Right lung (tissue), 10 donors: ENCODE data around the gene SECISBP2. TPM values are rescaled to one million over a fixed set of nuclear protein-coding genes. Genes with fewer than 3 reads are reported as not detected.
"Not testable (repeated sequence)": the region's sequence is repeated elsewhere in the genome, so short reads cannot be mapped to it uniquely, and the experiment has no call there.

ENCODE experiments used
- DNase-seq, 2 donors: peaks; one replicate each; pipeline ENCODE4 v3.0.0-alpha.2; 2013
- long read RNA-seq, 8 donors: transcript quantifications; one replicate each; lab custom pipeline, GENCODE V29; 2026
- polyA plus RNA-seq, 5 donors: library from polyadenylated mRNA; unstranded; fragments of 120-200 nt; gene quantifications; one replicate each; pipeline versions ENCODE4 v1.2.1 to v1.2.3, GENCODE V29; 2013; ENCODE audit warnings: inconsistent platforms in 1 of 5, low replicate concordance in 1 of 5; ENCODE audit not compliant: insufficient read length in 5 of 5, insufficient read depth in 1 of 5

SECISBP2 gene, protein sequence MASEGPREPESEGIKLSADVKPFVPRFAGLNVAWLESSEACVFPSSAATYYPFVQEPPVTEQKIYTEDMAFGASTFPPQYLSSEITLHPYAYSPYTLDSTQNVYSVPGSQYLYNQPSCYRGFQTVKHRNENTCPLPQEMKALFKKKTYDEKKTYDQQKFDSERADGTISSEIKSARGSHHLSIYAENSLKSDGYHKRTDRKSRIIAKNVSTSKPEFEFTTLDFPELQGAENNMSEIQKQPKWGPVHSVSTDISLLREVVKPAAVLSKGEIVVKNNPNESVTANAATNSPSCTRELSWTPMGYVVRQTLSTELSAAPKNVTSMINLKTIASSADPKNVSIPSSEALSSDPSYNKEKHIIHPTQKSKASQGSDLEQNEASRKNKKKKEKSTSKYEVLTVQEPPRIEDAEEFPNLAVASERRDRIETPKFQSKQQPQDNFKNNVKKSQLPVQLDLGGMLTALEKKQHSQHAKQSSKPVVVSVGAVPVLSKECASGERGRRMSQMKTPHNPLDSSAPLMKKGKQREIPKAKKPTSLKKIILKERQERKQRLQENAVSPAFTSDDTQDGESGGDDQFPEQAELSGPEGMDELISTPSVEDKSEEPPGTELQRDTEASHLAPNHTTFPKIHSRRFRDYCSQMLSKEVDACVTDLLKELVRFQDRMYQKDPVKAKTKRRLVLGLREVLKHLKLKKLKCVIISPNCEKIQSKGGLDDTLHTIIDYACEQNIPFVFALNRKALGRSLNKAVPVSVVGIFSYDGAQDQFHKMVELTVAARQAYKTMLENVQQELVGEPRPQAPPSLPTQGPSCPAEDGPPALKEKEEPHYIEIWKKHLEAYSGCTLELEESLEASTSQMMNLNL
- 10 to 100 TPM; 71.7 to 96.4 (median 87.3) TPM for polyA plus RNA-seq
- long read RNA-seq, donor 1, full-length matches to known transcripts = 6 of 6 reads
- long read RNA-seq, donor 1, partial matches to known transcripts = 0 of 6 reads
- long read RNA-seq, donor 1, other reads (novel, unspliced or antisense) = 0 of 6 reads
- long read RNA-seq, donor 2, full-length matches to known transcripts = 3 of 3 reads
- long read RNA-seq, donor 2, partial matches to known transcripts = 0 of 3 reads
- long read RNA-seq, donor 2, other reads (novel, unspliced or antisense) = 0 of 3 reads
- long read RNA-seq, donor 3, full-length matches to known transcripts = 3 of 20 reads
- long read RNA-seq, donor 3, partial matches to known transcripts = 17 of 20 reads
- long read RNA-seq, donor 3, other reads (novel, unspliced or antisense) = 0 of 20 reads
- long read RNA-seq, donor 4, full-length matches to known transcripts = 1 of 1 reads
- long read RNA-seq, donor 4, partial matches to known transcripts = 0 of 1 reads
- long read RNA-seq, donor 4, other reads (novel, unspliced or antisense) = 0 of 1 reads
- long read RNA-seq, donor 5, partial matches to known transcripts = 5 of 6 reads
- long read RNA-seq, donor 5, other reads (novel, unspliced or antisense) = 0 of 6 reads
- long read RNA-seq, donor 6, full-length matches to known transcripts = 2 of 12 reads
- long read RNA-seq, donor 6, partial matches to known transcripts = 10 of 12 reads
- long read RNA-seq, donor 6, other reads (novel, unspliced or antisense) = 0 of 12 reads
- long read RNA-seq, donor 7, full-length matches to known transcripts = 7 of 7 reads
- long read RNA-seq, donor 7, partial matches to known transcripts = 0 of 7 reads
- long read RNA-seq, donor 7, other reads (novel, unspliced or antisense) = 0 of 7 reads
- long read RNA-seq, donor 8 = 0 reads

DNA sequence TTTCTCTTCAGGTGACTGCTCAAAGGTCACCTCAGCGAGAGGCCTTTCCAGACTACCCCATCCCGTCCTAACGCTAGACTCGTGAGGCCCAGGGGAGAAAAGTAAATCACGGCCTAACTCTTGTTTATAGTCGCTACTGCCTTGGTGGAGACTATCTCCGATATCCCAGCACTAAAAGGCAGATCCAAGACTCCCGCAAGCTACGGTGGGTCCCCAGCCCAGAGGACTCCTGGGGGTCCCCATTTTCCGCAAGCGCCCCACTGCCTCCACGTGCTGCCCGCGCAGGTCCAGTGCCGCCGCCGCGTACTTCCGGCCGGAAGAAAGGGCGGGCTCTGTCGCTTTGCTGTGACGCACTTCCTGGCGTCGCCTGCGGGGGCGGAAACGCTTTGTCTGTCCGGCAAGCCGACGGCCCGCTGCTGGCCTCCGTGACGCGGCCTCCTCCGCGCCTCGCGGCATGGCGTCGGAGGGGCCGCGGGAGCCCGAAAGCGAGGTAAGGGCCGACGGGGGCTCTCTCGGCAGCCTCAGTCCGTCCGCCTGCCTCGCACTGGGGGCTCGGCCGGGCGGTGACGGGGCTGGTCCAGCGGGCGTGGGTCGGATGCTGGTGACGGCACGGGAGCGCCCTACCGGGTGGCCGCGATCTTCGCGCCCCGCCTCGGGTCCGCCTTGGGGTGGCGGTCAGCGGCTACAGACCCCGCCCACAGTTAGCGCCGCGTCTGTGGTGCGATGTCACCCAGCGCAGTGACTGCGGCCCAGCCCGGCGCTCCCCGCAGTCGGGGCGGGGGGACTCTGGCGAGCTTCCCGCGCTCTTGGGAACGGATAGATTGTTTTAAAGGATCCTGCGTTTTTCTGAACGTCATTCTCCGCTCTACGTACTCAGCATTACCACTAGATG lies at the start of gene SECISBP2:
SECISBP2 (plus strand) TSS at position 378 of the 892 bp plus-strand sequence; CDS start at position 455, 77 bp downstream.
- peak; percentile 98 to 99 for DNase-seq

DNA sequence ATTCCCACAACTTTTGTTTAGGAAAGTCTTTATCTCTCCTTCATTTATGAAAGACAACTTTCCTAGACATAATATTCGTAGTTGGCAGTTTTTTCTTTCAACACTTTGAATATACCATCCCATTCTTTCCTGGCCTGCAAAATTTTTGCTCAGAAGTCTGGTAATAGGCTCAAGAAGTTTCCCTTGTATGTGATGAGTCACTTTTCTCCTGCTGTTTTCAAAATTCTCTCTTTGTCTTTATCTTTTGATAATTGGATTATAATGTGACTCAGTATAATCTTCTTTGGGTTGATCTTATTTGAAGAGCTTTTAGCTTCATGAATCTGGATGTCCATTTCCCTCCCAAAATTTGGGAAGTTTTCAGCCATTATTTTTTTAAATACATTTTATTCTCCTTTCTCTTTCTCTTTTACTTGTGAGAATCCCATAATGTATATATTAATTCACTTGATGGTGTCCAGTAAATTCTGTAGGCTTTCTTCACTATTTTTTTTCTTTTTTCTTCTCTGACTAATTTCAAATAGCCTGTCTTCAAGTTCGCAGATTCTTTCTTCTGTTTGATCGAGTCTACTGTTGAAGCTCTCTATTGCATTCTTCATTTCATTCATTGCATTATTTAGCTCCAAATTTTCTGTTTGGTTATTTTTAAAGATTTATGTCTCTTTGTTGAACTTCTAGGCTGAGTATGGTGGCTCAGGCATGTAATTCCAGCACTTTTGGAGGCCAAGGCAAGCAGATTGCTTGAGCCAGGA lies 44.6 kb upstream of the SECISBP2 start:
- DNase-seq = no peak

DNA sequence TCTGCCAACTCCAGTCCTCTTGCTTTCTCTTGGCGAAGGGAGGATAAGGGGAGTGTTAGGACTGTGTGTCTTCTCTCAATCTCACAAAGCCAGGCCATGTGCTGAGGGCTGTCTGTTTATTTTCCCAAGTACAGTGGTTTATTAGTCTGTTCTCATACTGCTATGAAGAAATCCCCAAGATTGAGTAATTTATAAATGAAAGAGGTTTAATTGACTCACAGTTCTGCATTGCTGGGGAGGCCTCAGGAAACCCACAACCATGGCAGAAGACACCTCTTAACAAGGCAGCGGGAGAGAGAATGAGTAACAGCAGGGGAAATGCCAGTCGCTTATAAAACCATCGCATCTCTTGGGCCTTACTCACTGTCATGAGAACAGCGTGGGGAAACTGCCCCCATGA lies 43.5 kb upstream of the SECISBP2 start:
- no peak for DNase-seq

DNA sequence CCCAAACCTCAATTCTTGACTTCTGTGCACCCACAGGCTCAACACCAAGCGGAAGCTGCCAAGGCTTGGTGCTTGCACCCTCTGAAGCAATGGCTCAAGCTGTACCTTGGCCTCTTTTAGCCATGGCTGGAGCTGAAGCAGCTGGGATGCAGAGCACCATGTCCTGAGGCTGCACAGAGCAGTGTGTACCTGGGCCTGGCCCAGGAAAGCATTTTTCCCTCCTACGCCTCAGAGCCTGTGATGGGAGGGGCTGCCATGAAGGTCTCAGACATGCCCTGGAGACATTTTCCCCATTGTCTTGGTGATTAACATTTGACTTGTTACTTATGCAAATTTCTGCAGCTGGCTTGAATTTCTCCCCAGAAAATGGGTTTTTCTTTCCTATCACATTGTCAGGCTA lies 42.3 kb upstream of the SECISBP2 start:
- DNase-seq = not testable (repeated sequence)

DNA sequence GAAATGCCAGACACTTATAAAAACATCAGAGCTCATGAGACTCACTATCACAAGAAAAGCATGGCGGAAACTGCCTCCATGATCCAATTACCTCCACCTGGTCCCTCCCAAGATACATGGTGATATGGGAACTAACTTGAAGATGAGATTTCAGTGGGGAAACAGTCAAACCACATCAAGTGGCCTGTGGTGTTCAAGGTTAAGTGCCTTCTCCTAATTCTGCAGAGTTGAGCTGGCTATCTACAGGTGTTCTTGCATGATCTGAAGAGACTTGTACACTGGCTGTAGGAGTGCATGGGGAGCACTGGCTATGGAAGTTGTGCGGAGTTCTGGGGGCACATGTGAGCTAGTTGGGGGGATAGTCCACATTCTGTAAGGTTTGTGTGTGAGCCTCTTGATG lies 41.3 kb upstream of the SECISBP2 start:
- no peak for DNase-seq

DNA sequence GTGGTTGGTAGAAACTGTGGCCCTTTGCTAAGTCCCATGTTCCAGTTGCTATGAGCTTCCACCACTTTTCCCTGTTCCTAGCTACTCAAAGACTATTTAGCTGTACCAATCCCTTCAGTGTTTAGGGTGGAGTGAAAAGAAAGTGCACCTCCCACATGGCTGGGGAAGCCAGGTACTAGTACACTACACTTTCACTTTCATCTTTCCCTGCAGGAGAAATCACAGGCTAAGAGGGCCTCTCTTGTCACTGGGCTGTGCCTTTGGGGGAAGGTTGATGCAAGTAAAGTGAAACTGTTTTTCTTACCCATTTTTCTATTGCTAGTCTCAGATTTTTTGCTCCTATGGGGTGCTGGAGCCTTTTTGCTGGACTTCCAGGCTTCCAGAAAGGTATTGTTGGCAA lies 40.8 kb upstream of the SECISBP2 start:
- no peak for DNase-seq

DNA sequence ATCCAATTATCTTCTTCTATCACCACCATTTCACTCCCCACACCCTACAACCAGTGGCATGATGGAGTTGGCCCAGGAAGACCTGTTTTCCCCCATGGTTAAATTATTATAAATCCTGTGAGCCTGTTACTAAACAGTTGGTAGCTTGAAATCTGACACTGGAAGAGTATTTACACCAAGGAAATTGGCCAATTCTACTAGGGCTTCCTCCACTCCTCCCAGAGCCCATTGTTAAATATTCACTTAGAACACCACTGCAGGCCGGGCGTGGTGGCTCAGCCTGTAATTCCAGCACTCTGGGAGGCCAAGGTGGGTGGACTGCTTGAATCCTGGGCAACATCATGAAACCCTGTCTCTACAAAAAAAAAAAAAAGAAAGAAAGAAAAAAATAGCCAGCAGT lies 39.7 kb upstream of the SECISBP2 start:
- no peak for DNase-seq

DNA sequence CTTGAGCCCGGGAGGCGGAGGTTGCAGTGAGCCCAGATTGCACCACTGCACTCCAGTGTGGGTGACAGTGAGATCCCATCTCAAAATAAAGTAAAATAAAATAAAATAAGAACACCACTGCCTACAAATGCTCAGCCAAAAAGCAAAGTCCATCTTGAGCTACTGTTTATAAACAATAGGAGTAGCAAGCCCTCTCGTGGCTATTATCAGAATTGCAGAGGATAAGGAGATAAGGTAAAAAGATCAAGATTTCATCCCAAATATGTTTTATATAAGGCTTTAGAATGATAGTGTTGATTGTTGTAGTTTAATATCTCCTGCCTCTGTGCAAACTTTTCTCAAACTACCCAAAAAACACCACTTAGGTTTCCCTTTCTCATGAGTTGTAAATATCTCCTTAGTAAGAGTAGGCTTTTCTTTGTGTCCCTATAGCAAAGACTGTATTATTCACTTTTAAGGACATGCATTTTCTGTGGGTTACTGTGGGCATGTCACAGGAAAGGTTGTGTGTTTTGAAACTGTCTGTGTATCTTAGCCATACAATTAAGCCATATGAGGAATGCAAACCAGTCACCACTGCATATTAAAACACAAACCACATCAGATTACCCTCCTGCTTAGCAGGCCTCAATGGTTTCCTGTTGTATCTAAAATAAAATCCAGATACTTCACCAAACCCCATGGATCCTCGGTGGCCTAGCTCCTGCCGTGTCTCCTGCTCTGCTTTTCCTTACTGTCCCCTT lies 39.1 kb upstream of the SECISBP2 start:
- peak in 1 of 2 donors; percentile 48 for DNase-seq

DNA sequence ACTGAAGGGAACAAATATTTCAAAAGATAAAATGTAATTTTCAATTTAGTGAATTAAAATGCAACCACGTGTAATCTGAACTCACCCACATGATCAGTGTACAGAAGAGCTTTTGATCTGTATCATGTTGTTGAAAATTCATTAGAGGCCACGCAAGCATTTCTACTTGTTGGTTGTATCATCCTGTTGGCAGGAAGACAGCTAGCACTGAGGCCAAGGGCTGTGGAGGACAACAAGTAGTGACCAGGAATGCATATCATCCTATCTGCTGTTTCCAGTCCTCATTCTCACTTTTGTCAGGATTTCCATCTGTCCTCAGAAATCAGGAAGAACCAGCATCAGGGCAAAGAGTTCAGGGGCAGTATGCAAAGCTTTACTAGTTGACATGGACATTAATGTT lies 37.2 kb upstream of the SECISBP2 start:
- no peak for DNase-seq

DNA sequence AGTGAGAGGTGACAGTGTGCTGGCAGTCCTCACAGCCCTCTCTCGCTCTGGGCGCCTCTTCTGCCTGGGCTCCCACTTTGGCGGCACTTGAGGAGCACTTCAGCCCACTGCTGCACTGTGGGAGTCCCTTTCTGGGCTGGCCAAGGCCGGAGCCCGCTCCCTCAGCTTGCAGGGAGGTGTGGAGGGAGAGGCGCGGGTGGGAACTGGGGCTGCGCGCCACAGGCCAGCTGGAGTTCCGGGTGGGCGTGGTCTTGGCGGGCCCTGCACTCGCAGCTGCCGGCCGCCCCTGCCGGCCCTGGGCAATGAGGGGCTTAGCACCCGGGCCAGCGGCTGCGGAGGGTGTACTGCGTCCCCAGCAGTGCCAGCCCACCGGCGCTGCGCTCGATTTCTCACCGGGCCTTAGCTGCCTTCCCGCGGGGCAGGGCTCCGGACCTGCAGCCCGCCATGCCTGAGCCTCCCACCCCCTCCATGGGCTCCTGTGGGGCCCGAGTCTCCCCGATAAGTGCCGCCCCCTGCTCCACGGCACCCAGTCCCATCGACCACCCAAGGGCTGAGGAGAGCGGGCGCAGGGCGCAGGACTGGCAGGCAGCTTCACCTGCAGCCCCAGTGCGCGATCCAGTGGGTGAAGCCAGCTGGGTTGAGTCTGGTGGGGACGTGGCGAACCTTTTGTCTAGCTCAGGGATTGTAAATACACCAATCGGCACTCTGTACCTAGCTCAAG lies 35.9 kb upstream of the SECISBP2 start:
- not testable (repeated sequence) for DNase-seq

DNA sequence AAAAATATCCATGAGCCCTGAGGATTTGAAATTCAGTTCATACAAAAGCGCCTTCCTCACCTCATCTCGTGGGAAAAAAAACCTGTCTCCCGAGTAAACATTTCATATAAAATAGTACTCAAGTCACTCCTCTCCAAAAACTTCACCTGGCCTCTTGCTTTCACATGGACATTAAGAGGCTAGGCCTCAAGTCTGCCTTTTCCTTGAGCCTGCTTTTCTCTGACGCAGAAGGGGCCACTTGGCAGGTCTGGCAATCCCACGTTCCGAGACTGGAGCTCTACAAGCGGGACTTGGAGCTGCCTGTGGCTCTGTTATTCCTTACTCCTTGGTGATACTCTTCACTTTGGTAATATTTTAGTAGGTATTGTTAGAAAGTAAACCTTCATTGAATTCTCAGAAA lies 34.2 kb upstream of the SECISBP2 start:
- DNase-seq = no peak

DNA sequence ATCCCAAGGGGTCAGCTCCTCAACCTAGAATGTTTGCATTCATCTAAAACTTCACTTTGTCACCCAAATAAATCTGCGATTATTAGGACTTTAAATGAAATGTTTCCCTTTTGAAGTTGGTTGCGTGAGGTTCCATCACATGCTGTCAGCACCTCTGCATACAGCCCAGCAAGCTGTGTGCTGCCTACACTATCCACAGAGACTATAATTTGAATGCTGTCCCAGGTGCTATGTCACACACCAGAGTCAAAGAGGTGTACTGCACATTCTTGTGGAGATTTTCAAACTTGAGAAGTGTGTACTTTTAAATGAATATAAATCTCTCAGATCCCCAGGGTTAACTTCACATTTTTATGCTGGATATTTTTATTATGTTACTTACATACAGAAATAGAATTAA lies 26.6 kb upstream of the SECISBP2 start:
- no peak for DNase-seq

DNA sequence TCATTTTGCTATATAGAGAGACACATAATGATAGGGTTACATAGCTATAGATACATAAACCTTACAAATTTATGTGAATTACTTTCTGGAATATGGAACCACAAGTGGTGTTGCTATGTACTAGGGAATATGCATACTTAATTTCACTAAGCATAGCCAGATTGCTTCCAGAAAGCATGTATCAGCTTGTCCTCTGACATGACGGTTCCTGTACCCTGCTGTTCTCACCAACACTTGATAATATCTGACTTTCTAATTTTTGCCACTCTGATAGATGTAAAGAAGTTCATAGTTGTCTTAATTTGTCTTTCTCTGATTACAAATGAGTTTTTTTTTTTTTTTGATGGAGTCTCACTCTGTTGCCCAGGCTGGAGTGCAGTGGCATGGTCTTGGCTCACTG lies 25.3 kb upstream of the SECISBP2 start:
- DNase-seq = no peak

DNA sequence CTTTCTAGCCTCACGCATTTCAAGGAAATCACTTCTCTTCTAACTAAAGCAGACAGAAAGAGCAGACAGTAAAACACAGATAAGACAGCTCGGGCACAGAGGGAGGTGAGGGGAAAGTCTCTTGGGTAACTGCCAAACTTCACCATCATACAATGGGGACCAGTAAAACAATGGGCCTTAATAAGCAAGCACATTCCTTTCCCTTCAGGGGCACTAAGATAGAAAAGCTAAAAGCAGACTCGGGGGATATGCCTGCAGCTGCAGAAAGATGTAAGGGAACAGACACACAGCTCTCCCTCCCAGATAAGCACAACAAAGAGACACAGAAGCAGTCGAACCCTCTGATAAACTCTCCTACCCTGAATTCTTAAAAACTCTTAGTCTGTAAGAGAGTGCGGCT lies 22.9 kb upstream of the SECISBP2 start:
- DNase-seq = no peak

DNA sequence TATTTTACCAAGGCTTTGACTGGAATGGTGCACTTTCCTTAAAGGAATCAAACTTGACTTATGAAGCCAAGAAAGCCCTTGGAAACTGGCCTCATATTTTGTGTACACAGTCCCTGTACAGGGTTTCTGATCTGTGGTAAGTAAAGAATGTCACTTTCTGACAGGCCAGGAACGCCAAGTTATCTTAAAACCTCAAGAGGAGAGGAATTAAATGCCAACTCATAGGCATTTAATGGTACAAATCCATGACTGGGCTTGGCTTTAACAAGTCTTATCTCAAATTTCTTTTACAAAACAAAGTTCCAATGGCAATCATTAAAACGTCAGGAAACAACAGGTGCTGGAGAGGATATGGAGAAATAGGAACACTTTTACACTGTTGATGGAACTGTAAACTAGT lies 16.3 kb upstream of the SECISBP2 start:
- not testable (repeated sequence) for DNase-seq

DNA sequence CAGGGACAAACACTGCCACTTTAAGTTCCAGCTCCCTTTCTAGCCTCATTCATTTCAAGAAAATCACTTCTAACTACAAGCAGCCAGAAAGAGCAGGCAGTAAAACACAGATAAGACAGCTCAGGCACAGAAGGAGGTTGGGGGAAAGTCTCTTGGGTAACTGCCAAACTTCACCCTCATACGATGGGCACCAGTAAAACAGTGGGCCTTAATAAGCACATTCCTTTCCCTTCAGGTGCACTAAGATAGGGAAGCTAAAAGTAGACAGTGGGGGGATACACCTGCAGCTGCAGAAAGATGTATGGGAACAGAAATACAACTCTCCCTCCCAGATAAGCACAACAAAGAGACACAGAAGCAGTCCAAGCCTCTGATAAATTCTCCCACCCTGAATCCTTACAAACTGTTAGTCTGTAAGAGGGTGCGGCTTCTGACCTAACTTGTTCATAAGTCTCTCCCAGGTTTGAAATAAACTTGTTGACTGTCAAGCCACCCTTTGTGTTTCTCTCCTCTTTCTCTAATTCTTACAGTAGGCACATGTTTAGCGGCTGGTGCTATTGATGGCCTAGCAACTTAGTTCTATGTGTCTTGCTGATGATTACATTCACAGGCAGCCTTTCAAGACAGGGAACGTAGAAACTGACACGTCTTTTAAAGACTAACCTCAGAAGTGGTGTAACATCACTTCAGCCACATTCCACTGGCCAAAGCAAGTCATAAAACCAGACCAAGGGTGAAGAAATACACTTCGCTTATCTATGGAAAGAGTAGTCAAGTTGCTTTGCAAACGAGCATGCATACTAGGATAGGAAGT lies 14.1 kb upstream of the SECISBP2 start:
- no peak for DNase-seq

DNA sequence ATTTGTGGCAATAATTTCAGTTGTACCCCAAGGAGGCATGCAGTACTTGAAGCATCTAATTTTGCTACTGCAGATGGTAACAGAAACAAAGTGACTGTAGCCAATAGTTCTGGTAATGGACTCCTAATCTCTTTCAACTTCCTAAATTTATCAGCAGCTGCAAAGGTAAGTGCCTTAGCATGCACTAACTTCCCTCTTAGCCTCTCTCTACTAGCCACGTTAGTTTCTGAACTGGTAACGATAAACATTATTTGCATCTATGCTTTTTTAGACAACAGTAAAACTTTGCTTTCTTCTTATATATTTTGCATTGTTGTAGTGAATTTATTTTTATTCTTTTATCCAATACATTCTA lies 13.5 kb upstream of the SECISBP2 start:
- no peak for DNase-seq
